H9 (cell line): ENCODE results near the gene EML1. TPM values are rescaled to one million over a fixed set of nuclear protein-coding genes. Genes with fewer than 3 reads are reported as not detected.

Experiments used
- DNase-seq: peaks from one replicate; pipeline ENCODE4 v3.0.0-alpha.2; 2017
- H2AFZ ChIP-seq: one replicate; pipeline ENCODE4 v1.6.1; 2013; ENCODE audit warnings: mild to moderate bottlenecking, low read length, control low read depth, moderate library complexity
- H2AK5ac ChIP-seq: 2 replicates; pipeline ENCODE4 v1.6.1; 2013; ENCODE audit warnings: low read length, control low read depth, mixed read lengths; ENCODE audit not compliant: insufficient read length
- H2BK120ac ChIP-seq: one replicate; pipeline ENCODE4 v1.6.1; 2013; ENCODE audit warnings: low read depth, mild to moderate bottlenecking, low read length, control low read depth, inconsistent platforms; ENCODE audit not compliant: poor library complexity, severe bottlenecking
- H2BK12ac ChIP-seq: 2 replicates; pipeline ENCODE4 v1.6.1; 2013; ENCODE audit warnings: low read length, control low read depth, mixed read lengths, low read depth; ENCODE audit not compliant: insufficient read length
- H2BK15ac ChIP-seq: 2 replicates; pipeline ENCODE4 v1.6.1; 2013; ENCODE audit warnings: low read depth, low read length, control low read depth
- H2BK20ac ChIP-seq: one replicate; pipeline ENCODE4 v1.6.1; 2013; ENCODE audit warnings: low read depth, mild to moderate bottlenecking, low read length, control low read depth, inconsistent platforms; ENCODE audit not compliant: poor library complexity, severe bottlenecking
- H2BK5ac ChIP-seq: 2 replicates; pipeline ENCODE4 v1.6.1; 2013; ENCODE audit warnings: low read length, control low read depth, mixed read lengths; ENCODE audit not compliant: insufficient read length
- H3K14ac ChIP-seq: 2 replicates; pipeline ENCODE4 v1.6.1; 2013; ENCODE audit warnings: low read length, control low read depth; ENCODE audit not compliant: insufficient read depth
- H3K18ac ChIP-seq: 2 replicates; pipeline ENCODE4 v1.6.1; 2013; ENCODE audit warnings: low read depth, mild to moderate bottlenecking, mixed read lengths, low read length, control low read depth; ENCODE audit not compliant: insufficient read length
- H3K23ac ChIP-seq: 2 replicates; pipeline ENCODE4 v1.6.1; 2013; ENCODE audit warnings: low read length, control low read depth, mixed read lengths, low read depth; ENCODE audit not compliant: insufficient read length
- H3K23me2 ChIP-seq: 2 replicates; pipeline ENCODE4 v1.6.1; 2013; ENCODE audit warnings: low read depth, mild to moderate bottlenecking, mixed read lengths, low read length, control low read depth; ENCODE audit not compliant: insufficient read length, poor library complexity, severe bottlenecking
- H3K27ac ChIP-seq: 2 replicates; pipeline ENCODE4 v1.5.1; 2013; ENCODE audit warnings: low read length, control low read depth, mixed read lengths, low read depth; ENCODE audit not compliant: insufficient read length
- H3K27me3 ChIP-seq: 2 replicates; pipeline ENCODE4 v1.6.1; 2013; ENCODE audit warnings: low read length, control low read depth, inconsistent platforms; ENCODE audit not compliant: insufficient read depth
- H3K4ac ChIP-seq: 2 replicates; pipeline ENCODE4 v1.6.1; 2013; ENCODE audit warnings: low read depth, mild to moderate bottlenecking, control low read depth, inconsistent platforms, low read length, moderate library complexity
- H3K4me1 ChIP-seq: 2 replicates; pipeline ENCODE4 v1.6.1; 2013; ENCODE audit warnings: low read length, control low read depth, inconsistent platforms; ENCODE audit not compliant: insufficient read depth
- H3K4me2 ChIP-seq: 2 replicates; pipeline ENCODE4 v1.6.1; 2013; ENCODE audit warnings: low read length, control low read depth, mixed read lengths; ENCODE audit not compliant: insufficient read length, insufficient read depth
- H3K56ac ChIP-seq: 2 replicates; pipeline ENCODE4 v1.6.1; 2013; ENCODE audit warnings: low read depth, mild to moderate bottlenecking, mixed read lengths, low read length, control low read depth; ENCODE audit not compliant: insufficient read length
- H3K79me1 ChIP-seq: 2 replicates; pipeline ENCODE4 v1.6.1; 2013; ENCODE audit warnings: low read depth, mild to moderate bottlenecking, moderate library complexity, low read length, control low read depth, inconsistent platforms; ENCODE audit not compliant: insufficient read depth, poor library complexity, severe bottlenecking
- H3K79me2 ChIP-seq: 2 replicates; pipeline ENCODE4 v1.6.1; 2013; ENCODE audit warnings: low read length, control low read depth, inconsistent platforms; ENCODE audit not compliant: insufficient read depth
- H3K9ac ChIP-seq: 2 replicates; pipeline ENCODE4 v1.6.1; 2013; ENCODE audit warnings: low read length, control low read depth, mixed read lengths; ENCODE audit not compliant: insufficient read length; ENCODE audit errors: extremely low read depth
- H3K9me3 ChIP-seq: one replicate; pipeline ENCODE4 v1.6.1; 2013; ENCODE audit warnings: low read depth, low read length, inconsistent platforms; ENCODE audit not compliant: control insufficient read depth
- H3T11ph ChIP-seq: one replicate; pipeline ENCODE4 v1.6.1; 2013; ENCODE audit warnings: mild to moderate bottlenecking, low read length, control low read depth, inconsistent platforms
- H4K20me1 ChIP-seq: one replicate; pipeline ENCODE4 v1.6.1; 2013; ENCODE audit not compliant: control insufficient read depth, insufficient read length, insufficient read depth
- H4K5ac ChIP-seq: 2 replicates; pipeline ENCODE4 v1.6.1; 2013; ENCODE audit warnings: low read depth, mild to moderate bottlenecking, mixed read lengths, low read length, control low read depth; ENCODE audit not compliant: insufficient read length
- H4K8ac ChIP-seq: replicated peaks from 2 replicates; pipeline ENCODE4 v1.6.1; 2013; ENCODE audit warnings: low read length, control low read depth, mixed read lengths, low read depth; ENCODE audit not compliant: insufficient read length
- H4K91ac ChIP-seq: 2 replicates; pipeline ENCODE4 v1.6.1; 2013; ENCODE audit warnings: low read depth, mild to moderate bottlenecking, moderate library complexity, mixed read lengths, low read length, control low read depth; ENCODE audit not compliant: insufficient read length
- H3K27ac Mint-ChIP-seq, 3 experiments: 2 replicates in 2 of 3; 3 replicates in 1 of 3; pipeline ENCODE4 v1.8.0; 2020 to 2021; ENCODE audit warnings: mixed read lengths in 3 of 3, mild to moderate bottlenecking in 1 of 3, moderate library complexity in 1 of 3
- H3K27me3 Mint-ChIP-seq: 2 replicates; pipeline ENCODE4 v1.8.0; 2021; ENCODE audit warnings: low read depth, mild to moderate bottlenecking, moderate library complexity, mixed read lengths
- H3K36me3 Mint-ChIP-seq, 3 experiments: 2 replicates in 2 of 3; 3 replicates in 1 of 3; pipeline ENCODE4 v1.8.0; 2020 to 2021; ENCODE audit warnings: low read depth in 3 of 3, mixed read lengths in 3 of 3; ENCODE audit not compliant: insufficient read depth in 1 of 3
- H3K4me1 Mint-ChIP-seq, 2 experiments: 2 replicates each; pipeline ENCODE4 v1.8.0; 2020; ENCODE audit warnings: mixed read lengths in 2 of 2
- H3K4me3 Mint-ChIP-seq, 2 experiments: 2 replicates in 1 of 2; 3 replicates in 1 of 2; pipeline ENCODE4 v1.8.0; 2020 to 2021; ENCODE audit warnings: mild to moderate bottlenecking in 2 of 2, mixed read lengths in 2 of 2, moderate library complexity in 1 of 2
- H3K9me3 Mint-ChIP-seq, 2 experiments: 2 replicates in 1 of 2; 3 replicates in 1 of 2; pipeline ENCODE4 v1.8.0; 2020; ENCODE audit warnings: mild to moderate bottlenecking in 2 of 2, mixed read lengths in 2 of 2, moderate library complexity in 1 of 2
- WGBS: extraction: QIAGEN DNeasy Blood & Tissue Kit; methylation state at CpG from one replicate; pipeline ENCODE4 v1.1.7; 2013; ENCODE audit warnings: missing lambda C conversion rate, low lambda C conversion rate, mixed read lengths; ENCODE audit not compliant: insufficient read length; ENCODE audit errors: extremely low coverage; 5-methylcytosine and 5-hydroxymethylcytosine counted together
- total RNA-seq: library from RNA; stranded (reverse); gene quantifications from 2 replicates; pipeline ENCODE4 v1.2.1, GENCODE V29; 2021
- TF ChIP-seq, protein P1 (sequence below): fragments of 200-600 bp; sonication (generic); conservative IDR thresholded peaks from 3 replicates; pipeline ENCODE4 v1.8.0; 2021; ENCODE audit warnings: antibody characterized with exemption, mild to moderate bottlenecking

EML1 gene
- total RNA-seq, 1 experiment from 2014 or later: 16.7 TPM

DNA sequence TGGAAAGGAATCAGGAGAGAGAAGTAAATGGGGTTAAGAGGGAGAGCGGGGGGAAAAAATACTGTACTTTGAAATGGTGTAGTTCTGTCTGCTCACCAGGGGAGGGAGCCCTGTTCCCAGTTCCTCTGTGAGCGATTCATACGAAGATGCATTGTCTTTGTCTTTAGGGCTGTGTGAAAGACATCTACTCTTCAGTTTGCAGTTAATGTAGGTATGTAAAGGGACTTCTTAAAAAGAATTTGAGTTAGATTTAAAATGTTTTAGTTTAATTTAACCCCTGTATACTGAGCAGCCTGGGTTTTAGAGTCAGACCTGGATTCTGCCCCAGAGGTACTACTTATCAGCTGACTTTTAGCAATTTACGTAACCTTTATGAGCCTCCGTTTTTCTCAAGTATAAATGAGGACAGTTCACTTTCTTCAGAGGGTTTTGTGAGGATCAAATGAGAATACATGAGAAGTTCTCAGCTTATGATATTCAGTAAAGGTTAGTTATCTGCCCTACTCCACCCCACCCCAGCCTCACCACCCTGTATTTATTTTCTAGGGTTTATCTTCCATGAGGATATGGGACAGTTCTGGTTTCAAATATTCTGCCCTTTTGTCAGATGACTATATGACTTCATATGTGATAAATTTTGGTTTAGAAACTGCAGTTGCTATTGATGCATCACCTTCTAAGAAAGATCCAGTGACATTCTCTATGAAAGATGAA lies 189.5 kb downstream of the EML1 start:
- Mint-ChIP-seq H3K36me3 (peaks cover 7 to 12% (median 11%) of the 10 kb centered on the region in 3 experiments), H3K27ac (no peak overlapping the region), H3K4me1 (peaks cover 0 to 8% of the 10 kb centered on the region in 2 experiments; a peak in 2 of 4 replicates), H3K4me3 (no peak overlapping the region), H3K27me3 (no peaks in the 10 kb centered on the region), H3K9me3 (peaks cover 9 to 11% of the 10 kb centered on the region in 2 experiments)
- Histone ChIP-seq H3K23me2 (no peaks in the 10 kb centered on the region), H2BK12ac (no peak overlapping the region), H3K14ac (no peak overlapping the region), H2BK20ac (no peak overlapping the region), H4K20me1 (no peaks in the 10 kb centered on the region), H2BK120ac (no peak overlapping the region), H4K8ac (no peak overlapping the region), H3K9ac (no peak overlapping the region), H3K27me3 (no peaks in the 10 kb centered on the region), H2AK5ac (no peak overlapping the region), H2AFZ (no peak overlapping the region), H3K18ac (no peak overlapping the region), H4K91ac (no peak overlapping the region), H3K4me1 (no peaks in the 10 kb centered on the region), H3K56ac (no peak overlapping the region), H3K9me3 (peaks cover 5% of the 10 kb centered on the region), H3K27ac (no peak overlapping the region), H3K79me2 (no peaks in the 10 kb centered on the region), H3T11ph (no peak overlapping the region), H3K23ac (no peak overlapping the region), H2BK15ac (no peak overlapping the region), H3K79me1 (no peaks in the 10 kb centered on the region), H3K4ac (no peak overlapping the region), H3K4me2 (no peak overlapping the region), H2BK5ac (no peak overlapping the region), H4K5ac (no peak overlapping the region)
- DNase-seq: peak; percentile 48
- WGBS: no CpG with 5 or more reads among the region's 5 CpGs
- TF ChIP-seq, protein P1, sequence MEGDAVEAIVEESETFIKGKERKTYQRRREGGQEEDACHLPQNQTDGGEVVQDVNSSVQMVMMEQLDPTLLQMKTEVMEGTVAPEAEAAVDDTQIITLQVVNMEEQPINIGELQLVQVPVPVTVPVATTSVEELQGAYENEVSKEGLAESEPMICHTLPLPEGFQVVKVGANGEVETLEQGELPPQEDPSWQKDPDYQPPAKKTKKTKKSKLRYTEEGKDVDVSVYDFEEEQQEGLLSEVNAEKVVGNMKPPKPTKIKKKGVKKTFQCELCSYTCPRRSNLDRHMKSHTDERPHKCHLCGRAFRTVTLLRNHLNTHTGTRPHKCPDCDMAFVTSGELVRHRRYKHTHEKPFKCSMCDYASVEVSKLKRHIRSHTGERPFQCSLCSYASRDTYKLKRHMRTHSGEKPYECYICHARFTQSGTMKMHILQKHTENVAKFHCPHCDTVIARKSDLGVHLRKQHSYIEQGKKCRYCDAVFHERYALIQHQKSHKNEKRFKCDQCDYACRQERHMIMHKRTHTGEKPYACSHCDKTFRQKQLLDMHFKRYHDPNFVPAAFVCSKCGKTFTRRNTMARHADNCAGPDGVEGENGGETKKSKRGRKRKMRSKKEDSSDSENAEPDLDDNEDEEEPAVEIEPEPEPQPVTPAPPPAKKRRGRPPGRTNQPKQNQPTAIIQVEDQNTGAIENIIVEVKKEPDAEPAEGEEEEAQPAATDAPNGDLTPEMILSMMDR: peak; percentile 92
